DOHH2 (cell line): ENCODE results near the gene EPB41L4B.

ENCODE experiments used
- H3F3A ChIP-seq: fragments of 200-600 bp; sonication (generic), shearing (Covaris generic); 2 replicates; pipeline ENCODE4 v1.6.0; 2016; ENCODE audit warnings: antibody characterized with exemption, mild to moderate bottlenecking; ENCODE audit not compliant: control insufficient read depth, insufficient read depth
- H3K27ac ChIP-seq: fragments of 200-600 bp; sonication (generic); 2 replicates; pipeline ENCODE4 v1.5.1; 2014; ENCODE audit warnings: low read depth, mild to moderate bottlenecking, low read length, moderate library complexity
- H3K27me3 ChIP-seq: fragments of 200-600 bp; sonication (generic); 2 replicates; pipeline ENCODE4 v1.6.1; 2014; ENCODE audit warnings: mild to moderate bottlenecking, low read length, mixed read lengths; ENCODE audit not compliant: control insufficient read depth
- H3K36me3 ChIP-seq: fragments of 200-600 bp; sonication (generic); 2 replicates; pipeline ENCODE4 v1.6.1; 2014; ENCODE audit warnings: mild to moderate bottlenecking, low read length, moderate library complexity, mixed read lengths; ENCODE audit not compliant: control insufficient read depth
- H3K4me1 ChIP-seq: fragments of 200-600 bp; sonication (generic); 2 replicates; pipeline ENCODE4 v1.6.1; 2014; ENCODE audit warnings: mild to moderate bottlenecking, low read length, mixed read lengths; ENCODE audit not compliant: control insufficient read depth
- H3K4me2 ChIP-seq: fragments of 200-600 bp; sonication (generic); 2 replicates; pipeline ENCODE4 v1.6.0; 2014; ENCODE audit warnings: mild to moderate bottlenecking, low read length, moderate library complexity
- H3K4me3 ChIP-seq: fragments of 200-600 bp; sonication (generic); 2 replicates; pipeline ENCODE4 v1.5.1; 2014; ENCODE audit warnings: mild to moderate bottlenecking, low read length, mixed read lengths
- H3K79me2 ChIP-seq: fragments of 200-600 bp; sonication (generic); 2 replicates; pipeline ENCODE4 v1.6.1; 2014; ENCODE audit warnings: mild to moderate bottlenecking, low read length, mixed read lengths; ENCODE audit not compliant: control insufficient read depth
- H3K9me2 ChIP-seq: fragments of 200-600 bp; sonication (generic); replicated peaks from 2 replicates; pipeline ENCODE4 v1.6.1; 2014; ENCODE audit warnings: mild to moderate bottlenecking, low read length, mixed read lengths; ENCODE audit not compliant: control insufficient read depth
- H3K9me3 ChIP-seq: fragments of 200-600 bp; sonication (generic); 2 replicates; pipeline ENCODE4 v1.6.1; 2014; ENCODE audit warnings: antibody characterized with exemption, low read length, mixed read lengths; ENCODE audit not compliant: control insufficient read depth, insufficient read depth
- H4K20me1 ChIP-seq: fragments of 200-600 bp; sonication (generic); 2 replicates; pipeline ENCODE4 v1.6.0; 2014; ENCODE audit warnings: low read depth, mild to moderate bottlenecking, antibody characterized with exemption, low read length, moderate library complexity; ENCODE audit not compliant: control insufficient read depth, insufficient read depth
- EZH2phosphoT487 ChIP-seq: fragments of 200-600 bp; sonication (generic); IDR thresholded peaks from 2 replicates; pipeline ENCODE4 v1.6.1; 2017; ENCODE audit warnings: borderline replicate concordance, mild to moderate bottlenecking, antibody characterized with exemption, low read length, moderate library complexity, mixed read lengths
- TF ChIP-seq, protein P1 (sequence below): fragments of 200-600 bp; sonication (generic); IDR thresholded peaks from one replicate; pipeline ENCODE4 v1.5.1; 2014; ENCODE audit warnings: antibody characterized with exemption, mild to moderate bottlenecking, low read depth, low read length; ENCODE audit not compliant: poor library complexity, severe bottlenecking

EPB41L4B gene

GRCh38 chr9:109241207-109241606 lies 79.7 kb downstream of the EPB41L4B start:
- Histone ChIP-seq H3K27ac (no peak overlapping the region), H4K20me1 (no peaks in the 10 kb centered on the region), H3K9me2 (no peaks in the 10 kb centered on the region), H3K4me1 (no peaks in the 10 kb centered on the region), H3F3A (no peaks in the 10 kb centered on the region), H3K4me2 (no peak overlapping the region), H3K27me3 (peaks cover 9% of the 10 kb centered on the region; the same call in 1 of the 2 replicates), H3K36me3 (no peaks in the 10 kb centered on the region), H3K4me3 (no peak overlapping the region), H3K79me2 (no peaks in the 10 kb centered on the region), H3K9me3 (no peaks in the 10 kb centered on the region)
- no peak for TF ChIP-seq EZH2phosphoT487
- TF ChIP-seq, protein P1, sequence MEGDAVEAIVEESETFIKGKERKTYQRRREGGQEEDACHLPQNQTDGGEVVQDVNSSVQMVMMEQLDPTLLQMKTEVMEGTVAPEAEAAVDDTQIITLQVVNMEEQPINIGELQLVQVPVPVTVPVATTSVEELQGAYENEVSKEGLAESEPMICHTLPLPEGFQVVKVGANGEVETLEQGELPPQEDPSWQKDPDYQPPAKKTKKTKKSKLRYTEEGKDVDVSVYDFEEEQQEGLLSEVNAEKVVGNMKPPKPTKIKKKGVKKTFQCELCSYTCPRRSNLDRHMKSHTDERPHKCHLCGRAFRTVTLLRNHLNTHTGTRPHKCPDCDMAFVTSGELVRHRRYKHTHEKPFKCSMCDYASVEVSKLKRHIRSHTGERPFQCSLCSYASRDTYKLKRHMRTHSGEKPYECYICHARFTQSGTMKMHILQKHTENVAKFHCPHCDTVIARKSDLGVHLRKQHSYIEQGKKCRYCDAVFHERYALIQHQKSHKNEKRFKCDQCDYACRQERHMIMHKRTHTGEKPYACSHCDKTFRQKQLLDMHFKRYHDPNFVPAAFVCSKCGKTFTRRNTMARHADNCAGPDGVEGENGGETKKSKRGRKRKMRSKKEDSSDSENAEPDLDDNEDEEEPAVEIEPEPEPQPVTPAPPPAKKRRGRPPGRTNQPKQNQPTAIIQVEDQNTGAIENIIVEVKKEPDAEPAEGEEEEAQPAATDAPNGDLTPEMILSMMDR, result no peak

- Histone ChIP-seq H3K27me3 (peaks cover 2% of the 10 kb centered on the region; the same call in 1 of the 2 replicates), H3K4me1 (no peaks in the 10 kb centered on the region), H3F3A (no peaks in the 10 kb centered on the region), H3K9me2 (no peaks in the 10 kb centered on the region), H3K4me2 (no peak overlapping the region), H3K79me2 (no peaks in the 10 kb centered on the region), H3K4me3 (no peak overlapping the region), H3K9me3 (no peaks in the 10 kb centered on the region), H3K36me3 (no peaks in the 10 kb centered on the region), H3K27ac (no peak overlapping the region), H4K20me1 (no peaks in the 10 kb centered on the region)
- TF ChIP-seq, protein P1, result no peak
- no peak for TF ChIP-seq EZH2phosphoT487
Observed at GRCh38 chr9:109239240-109239639, 81.6 kb downstream of the EPB41L4B start.

- no peaks in the 10 kb centered on the region for H3F3A ChIP-seq
- TF ChIP-seq, protein P1, result no peak
- no peak for TF ChIP-seq EZH2phosphoT487
- H3K27ac ChIP-seq, result no peak overlapping the region
- no peaks in the 10 kb centered on the region for H3K4me1 ChIP-seq
- H3K4me3 ChIP-seq, result no peak overlapping the region
- no peaks in the 10 kb centered on the region for H3K9me2 ChIP-seq
- no peaks in the 10 kb centered on the region for H4K20me1 ChIP-seq
- H3K9me3 ChIP-seq, result no peaks in the 10 kb centered on the region
- no peaks in the 10 kb centered on the region for H3K79me2 ChIP-seq
- peaks cover 2% of the 10 kb centered on the region; the same call in 1 of the 2 replicates for H3K27me3 ChIP-seq
- no peak overlapping the region for H3K4me2 ChIP-seq
- no peaks in the 10 kb centered on the region for H3K36me3 ChIP-seq
Observed at GRCh38 chr9:109238655-109239054, 82.2 kb downstream of the EPB41L4B start.

- no peak overlapping the region for H3K27ac ChIP-seq
- H3K36me3 ChIP-seq, result no peaks in the 10 kb centered on the region
- no peaks in the 10 kb centered on the region for H3K79me2 ChIP-seq
- H3K4me1 ChIP-seq, result no peaks in the 10 kb centered on the region
- H3K27me3 ChIP-seq, result 0 out of 2 replicates have a peak, but pooled peaks cover 2% of the 10 kb centered on the region
- H3K4me3 ChIP-seq, result no peak overlapping the region
- H3F3A ChIP-seq, result no peaks in the 10 kb centered on the region
- no peak for TF ChIP-seq EZH2phosphoT487
- TF ChIP-seq, protein P1, result no peak
- H3K9me2 ChIP-seq, result no peaks in the 10 kb centered on the region
- H3K9me3 ChIP-seq, result no peaks in the 10 kb centered on the region
- no peaks in the 10 kb centered on the region for H4K20me1 ChIP-seq
- no peak overlapping the region for H3K4me2 ChIP-seq
Observed at GRCh38 chr9:109238125-109238524, 82.7 kb downstream of the EPB41L4B start.
